ENCODE data around the gene MDM4. TPM values are rescaled to one million over a fixed set of nuclear protein-coding genes. Genes with fewer than 3 reads are reported as not detected.
"Not testable (repeated sequence)": the region's sequence is repeated elsewhere in the genome, so short reads cannot be mapped to it uniquely, and the experiment has no call there.

The MDM4 gene
- polyA plus RNA-seq, 2 of the 4 experiments (the other 2 are of a cell fraction): 4.6 to 48.9 TPM

GRCh38 chr1:204549313-204549712, 33.1 kb downstream of the MDM4 start:
- Histone ChIP-seq H3K4me1 (no peaks in the 10 kb centered on the region), H3K9me3 (no peaks in the 10 kb centered on the region), H3K4me2 (no peak overlapping the region), H3K4me3 (no peak overlapping the region), H3K27ac (no peak overlapping the region)
- ATAC-seq (no peak), DNase-seq (ENCODE audit: low read depth in 1 of 2, low spot score in 1 of 2) (no peak), FAIRE-seq (no peak)
- TF ChIP-seq CBX2 (IDR thresholded peaks at IDR 0.05; ENCODE audit: borderline replicate concordance, low read depth): no peak
- ChIA-PET POLR2A (no interaction called here), CTCF (interaction anchor here (0.6 to 9.4 kb wide), 6 partner anchors 17 to 264 kb away, joined by 3 to 54 read pairs (median 4); no protein-coding TSS in a partner anchor)
- 91% methylated on average over 6 of the region's 6 CpGs for WGBS (ENCODE audit: missing lambda C conversion rate)

- FAIRE-seq: no peak
These were observed 34.7 kb downstream of the MDM4 start for GRCh38 chr1:204550926-204551325.

GRCh38 chr1:204556458-204557052, 40.3 kb downstream of the MDM4 start:
- Histone ChIP-seq H3K27ac (no peak overlapping the region), H3K9me3 (no peaks in the 10 kb centered on the region), H3K4me2 (no peak overlapping the region), H3K4me3 (no peak overlapping the region), H3K4me1 (no peaks in the 10 kb centered on the region)
- FAIRE-seq (no peak), DNase-seq (ENCODE audit: low read depth in 1 of 2, low spot score in 1 of 2) (no peak), ATAC-seq (no peak)
- POLR2A ChIA-PET: no interaction called here
- CTCF ChIA-PET: interaction anchor here (9.4 to 26.0 kb wide), 2 partner anchors 9 to 248 kb away, joined by 54 to 591 read pairs; no protein-coding TSS in a partner anchor
- TF ChIP-seq GATA3 (IDR thresholded peaks at IDR 0.05; ENCODE audit: borderline replicate concordance) (no peak), TFCP2L1 (CRISPR knock-in tag; IDR thresholded peaks at IDR 0.05) (no peak), PHF8 (IDR thresholded peaks at IDR 0.05; ENCODE audit: borderline replicate concordance, low read depth) (no peak), KDM1A (IDR thresholded peaks at IDR 0.05; ENCODE audit: low read depth) (no peak), ESRRA (IDR thresholded peaks at IDR 0.05; ENCODE audit: borderline replicate concordance, low read length) (no peak)
- WGBS (ENCODE audit: missing lambda C conversion rate): 91% methylated on average over 7 of the region's 7 CpGs

More at GRCh38 chr1:204550926-204551325, 34.7 kb downstream of the MDM4 start:
- no peak for TF ChIP-seq BHLHE40 (IDR thresholded peaks at IDR 0.05; ENCODE audit: low read depth, low read length)
- no peak for TF ChIP-seq HEYL (CRISPR knock-in tag; IDR thresholded peaks at IDR 0.05)
- no peak for TF ChIP-seq KDM1A (IDR thresholded peaks at IDR 0.05; ENCODE audit: low read depth)
- POLR2A ChIA-PET: interaction anchor here (1.7 kb wide), 1 partner anchor 35 kb away, joined by 6 read pairs; the partner anchor contains the start of gene MDM4
- no peak overlapping the region for H3K4me2 ChIP-seq
- CTCF ChIA-PET: interaction anchor here (0.6 to 9.4 kb wide), 8 partner anchors 11 to 939 kb away, joined by 3 to 54 read pairs (median 4); no protein-coding TSS in a partner anchor
- H3K4me1 ChIP-seq: no peaks in the 10 kb centered on the region
- H3K27ac ChIP-seq: no peak overlapping the region
- DNase-seq (ENCODE audit: low read depth in 1 of 2, low spot score in 1 of 2): no peak
- no peak overlapping the region for H3K4me3 ChIP-seq
- WGBS (ENCODE audit: missing lambda C conversion rate): 76% methylated on average over 5 of the region's 5 CpGs
- ATAC-seq: no peak
- no peaks in the 10 kb centered on the region for H3K9me3 ChIP-seq

GRCh38 chr1:204558467-204558866, 42.3 kb downstream of the MDM4 start:
- Histone ChIP-seq H3K9me3 (no peaks in the 10 kb centered on the region), H3K4me3 (no peak overlapping the region), H3K4me2 (no peak overlapping the region), H3K27ac (no peak overlapping the region), H3K4me1 (no peaks in the 10 kb centered on the region)
- 94% methylated on average over 2 of the region's 2 CpGs for WGBS (ENCODE audit: missing lambda C conversion rate)
- ATAC-seq (no peak), FAIRE-seq (no peak), DNase-seq (ENCODE audit: low read depth in 1 of 2, low spot score in 1 of 2) (no peak)
- CTCF ChIA-PET: interaction anchor here (0.6 to 26.0 kb wide), 6 partner anchors 11 to 503 kb away, joined by 3 to 591 read pairs (median 8); no protein-coding TSS in a partner anchor
- POLR2A ChIA-PET: no interaction called here
- no peak for TF ChIP-seq RFX5 (IDR thresholded peaks at IDR 0.05)

GRCh38 chr1:204560002-204560401, 43.8 kb downstream of the MDM4 start:
- ChIA-PET CTCF (interaction anchor here (1.2 to 26.0 kb wide), 5 partner anchors 10 to 251 kb away, joined by 3 to 591 read pairs (median 13); no protein-coding TSS in a partner anchor), POLR2A (interaction anchor here (1.2 kb wide), 1 partner anchor 44 kb away, joined by 4 read pairs; the partner anchor contains the start of gene MDM4)
- H3K4me2 ChIP-seq; ATAC-seq; H3K4me3 ChIP-seq; H3K4me1 ChIP-seq; H3K27ac ChIP-seq; FAIRE-seq; DNase-seq (ENCODE audit: low read depth in 1 of 2, low spot score in 1 of 2); H3K9me3 ChIP-seq: not testable (repeated sequence)
- WGBS (ENCODE audit: missing lambda C conversion rate): 88% methylated on average over 6 of the region's 6 CpGs

- DNase-seq (ENCODE audit: low read depth in 1 of 2, low spot score in 1 of 2) (peak in 1 of 2 experiments; percentile 18), FAIRE-seq (no peak), ATAC-seq (peak in 1 of 2 experiments; percentile 31; a peak in 3 of 6 replicates)
- H3K4me3 ChIP-seq: no peak overlapping the region
- peaks cover 4% of the 10 kb centered on the region; the same call in 2 of the 3 replicates for H3K4me1 ChIP-seq
- no peak for TF ChIP-seq ZSCAN20 (CRISPR knock-in tag; IDR thresholded peaks at IDR 0.05)
- no peak for TF ChIP-seq GATA3 (IDR thresholded peaks at IDR 0.05; ENCODE audit: borderline replicate concordance)
- no peak for TF ChIP-seq CHD2 (IDR thresholded peaks at IDR 0.05; ENCODE audit: low read length, partially characterized antibody)
- no peak for TF ChIP-seq FOXS1 (CRISPR knock-in tag; IDR thresholded peaks at IDR 0.05)
- TF ChIP-seq ZFP36 (IDR thresholded peaks at IDR 0.05; ENCODE audit: borderline replicate concordance, partially characterized antibody): no peak
- POLR2A ChIA-PET: interaction anchor here (1.2 kb wide), 1 partner anchor 45 kb away, joined by 4 read pairs; the partner anchor contains the start of gene MDM4
- no peaks in the 10 kb centered on the region for H3K9me3 ChIP-seq
- H3K4me2 ChIP-seq: no peak overlapping the region
- no peak overlapping the region for H3K27ac ChIP-seq
- CTCF ChIA-PET: interaction anchor here (1.2 to 26.0 kb wide), 4 partner anchors 201 to 250 kb away, joined by 4 to 591 read pairs (median 114); no protein-coding TSS in a partner anchor
These were observed 44.5 kb downstream of the MDM4 start for GRCh38 chr1:204560590-204561150.

All from A549 (cell line).